Endothelial cell of umbilical vein (primary cell): Measurements from ENCODE around the gene PCNT. TPM values are rescaled to one million over a fixed set of nuclear protein-coding genes. Genes with fewer than 3 reads are reported as not detected.

Experiments
- BruUV-seq: library from RNA; stranded (reverse); fragments of 400-500 nt; replicated peaks from 2 replicates; lab custom pipeline; 2021; lab: Mats Ljungman, UMichigan
- CTCF ChIA-PET: fragments of 300-600, 350-600 bp; sonication (Branson Sonifier 250); formaldehyde crosslinking; loops from one replicate; lab custom pipeline; 2021; ENCODE audit warnings: antibody characterized with exemption, inconsistent platforms; lab: Charles Lee
- POLR2A ChIA-PET: fragments of 300-600, 350-600 bp; sonication (Branson Sonifier 250); formaldehyde crosslinking; loops from one replicate; lab custom pipeline; 2021; ENCODE audit warnings: antibody characterized with exemption, inconsistent platforms; lab: Charles Lee
- DNase-seq: peaks from one replicate; pipeline ENCODE4 v3.0.0-alpha.2; 2011; ENCODE audit warnings: low read depth, low spot score
- FAIRE-seq: peaks from 2 replicates; lab custom pipeline; 2011; peaks lifted over from hg19 to GRCh38; lab: Jason Lieb, UNC
- H2AFZ ChIP-seq: 2 replicates; pipeline ENCODE4 v1.6.0; 2012; ENCODE audit warnings: low read depth, low read length, control low read depth, inconsistent platforms
- H3K27ac ChIP-seq: 2 replicates; pipeline ENCODE4 v1.5.1; 2011; ENCODE audit warnings: low read depth, mild to moderate bottlenecking, control low read depth, low read length, moderate library complexity; ENCODE audit not compliant: insufficient read depth
- H3K27me3 ChIP-seq, 2 experiments: 2 replicates each; pipeline versions ENCODE4 v1.6.0 to v1.6.1; 2011; ENCODE audit warnings: low read length in 2 of 2, mixed read lengths in 1 of 2; ENCODE audit not compliant: control insufficient read depth in 2 of 2, insufficient read depth in 2 of 2
- H3K36me3 ChIP-seq, 2 experiments: 2 replicates in 1 of 2; 3 replicates in 1 of 2; pipeline ENCODE4 v1.5.1; 2011; ENCODE audit warnings: low read length in 2 of 2, mild to moderate bottlenecking in 1 of 2, moderate library complexity in 1 of 2; ENCODE audit not compliant: control insufficient read depth in 2 of 2, insufficient read depth in 2 of 2; ENCODE audit errors: extremely low read depth in 1 of 2
- H3K4me1 ChIP-seq: 3 replicates; pipeline ENCODE4 v1.5.1; 2011; ENCODE audit warnings: mild to moderate bottlenecking, low read length; ENCODE audit not compliant: control insufficient read depth, insufficient read depth; ENCODE audit errors: extremely low read depth
- H3K4me2 ChIP-seq: 2 replicates; pipeline ENCODE4 v1.6.1; 2011; ENCODE audit warnings: low read length, control low read depth, mixed read lengths; ENCODE audit not compliant: insufficient read depth
- H3K4me3 ChIP-seq, 3 experiments: fragments of 200-600 bp in 1 of 3; sonication (generic), shearing (Covaris generic) in 1 of 3; replicated peaks in 1 of 3; 2 replicates each; pipeline ENCODE4 v1.5.1; 2011 to 2016; ENCODE audit warnings: control low read depth in 3 of 3, low read length in 3 of 3, mild to moderate bottlenecking in 2 of 3, inconsistent platforms in 1 of 3, low read depth in 1 of 3, moderate library complexity in 1 of 3; ENCODE audit not compliant: insufficient read depth in 1 of 3
- H3K79me2 ChIP-seq: 2 replicates; pipeline ENCODE4 v1.6.0; 2012; ENCODE audit warnings: low read length, inconsistent platforms; ENCODE audit not compliant: control insufficient read depth, insufficient read depth
- H3K9ac ChIP-seq: replicated peaks from 2 replicates; pipeline ENCODE3; 2011; ENCODE audit warnings: low read length, control low read depth; ENCODE audit not compliant: insufficient read depth; ENCODE audit errors: extremely low read depth
- H3K9me1 ChIP-seq: replicated peaks from 3 replicates; pipeline ENCODE4 v1.6.0; 2011; ENCODE audit warnings: mild to moderate bottlenecking, low read length; ENCODE audit not compliant: control insufficient read depth, insufficient read depth; ENCODE audit errors: extremely low read depth
- H3K9me3 ChIP-seq: replicated peaks from 2 replicates; pipeline ENCODE4 v1.5.1; 2012; ENCODE audit warnings: low read length, inconsistent platforms; ENCODE audit not compliant: control insufficient read depth, insufficient read depth
- H4K20me1 ChIP-seq: replicated peaks from 2 replicates; pipeline ENCODE3; 2011; ENCODE audit warnings: mild to moderate bottlenecking, low read length; ENCODE audit not compliant: control insufficient read depth, insufficient read depth; ENCODE audit errors: extremely low read depth
- EZH2 ChIP-seq: IDR thresholded peaks from 2 replicates; pipeline ENCODE4 v1.6.1; 2012; ENCODE audit warnings: borderline replicate concordance, low read depth, mild to moderate bottlenecking, moderate library complexity, low read length, inconsistent platforms; ENCODE audit not compliant: severe bottlenecking
- FOS ChIP-seq: IDR thresholded peaks from 2 replicates; pipeline ENCODE4 v1.6.1; 2011; ENCODE audit warnings: mild to moderate bottlenecking, low read length, moderate library complexity, borderline replicate concordance; ENCODE audit not compliant: insufficient read depth
- GATA2 ChIP-seq: IDR thresholded peaks from 2 replicates; pipeline ENCODE4 v1.7.0; 2011; ENCODE audit warnings: low read depth, mild to moderate bottlenecking, moderate library complexity, mixed read lengths, low read length; ENCODE audit not compliant: insufficient read length, insufficient read depth
- JUN ChIP-seq: IDR thresholded peaks from 2 replicates; pipeline ENCODE4 v1.6.1; 2011; ENCODE audit warnings: borderline replicate concordance, low read depth; ENCODE audit not compliant: insufficient read length, insufficient read depth
- MAX ChIP-seq: IDR thresholded peaks from 2 replicates; pipeline ENCODE4 v1.6.1; 2011; ENCODE audit not compliant: insufficient read depth, insufficient read length
- MYC ChIP-seq: IDR thresholded peaks from one replicate; pipeline ENCODE4 v1.6.1; 2011; ENCODE audit warnings: mild to moderate bottlenecking, low read depth, low read length
- POLR2A ChIP-seq: IDR thresholded peaks from 2 replicates; pipeline ENCODE4 v1.6.1; 2012; ENCODE audit warnings: low read depth, mild to moderate bottlenecking, control low read depth, low read length
- POLR2AphosphoS5 ChIP-seq: IDR thresholded peaks from 2 replicates; pipeline ENCODE4 v1.6.1; 2012; ENCODE audit warnings: low read depth, mild to moderate bottlenecking, control low read depth, low read length, moderate library complexity; ENCODE audit not compliant: insufficient read depth
- dilution Hi-C: fragments of 300-500 bp; cut with MboI; formaldehyde crosslinking; loops from one replicate; pipeline ENCODE4 v1.15.0; 2019; ENCODE audit warnings: low sequenced_read_pairs; ENCODE audit not compliant: extremely low pct_ligation_motif_present
- intact Hi-C: fragments of 100-400 bp; cut with micrococcal nuclease; formaldehyde crosslinking; loops from one replicate; pipeline ENCODE4 v1.10.0; 2022
- polyA plus RNA-seq, 4 experiments: library from polyadenylated mRNA; depleted of rRNA in 3 of 4; stranded (reverse) in 3 of 4; unstranded in 1 of 4; fragments of >200 nt; gene quantifications; 2 replicates each; pipeline versions ENCODE4 v1.2.1 to v1.2.3, GENCODE V29; 2011 to 2012; ENCODE audit warnings: missing spikeins in 1 of 4
- total RNA-seq: library from RNA; stranded (reverse); gene quantifications from 2 replicates; pipeline ENCODE4 v1.2.3, GENCODE V29; 2021

PCNT gene
- total and polyA plus RNA-seq, 2 donors (not counting 3 experiments of a cell fraction or from before 2014, with no cell fraction given) = 9.6 to 49.5 TPM

- Histone ChIP-seq H4K20me1 (no peaks in the 10 kb centered on the region), H3K4me2 (no peak overlapping the region), H3K27me3 (no peaks in the 10 kb centered on the region), H3K9me1 (no peaks in the 10 kb centered on the region), H3K9me3 (no peaks in the 10 kb centered on the region), H3K9ac (no peak overlapping the region), H3K4me3 (no peak overlapping the region), H3K4me1 (no peaks in the 10 kb centered on the region), H3K36me3 (peaks cover 12 to 24% of the 10 kb centered on the region in 2 experiments), H3K79me2 (no peaks in the 10 kb centered on the region), H3K27ac (no peak overlapping the region), H2AFZ (no peak overlapping the region)
- FAIRE-seq = no peak
- BruUV-seq = no TSS peak
- ChIA-PET CTCF (no interaction called here), POLR2A (no interaction called here)
- no peak for TF ChIP-seq POLR2A
- no peak for TF ChIP-seq EZH2
- TF ChIP-seq FOS = no peak
- no peak for TF ChIP-seq MAX
- TF ChIP-seq MYC = no peak
- TF ChIP-seq JUN = no peak
- TF ChIP-seq GATA2 = no peak
- DNase-seq = no peak
- intact Hi-C loops (no loop called here), dilution Hi-C loops (no loop called here)
Observed at GRCh38 chr21:46442938-46443337, 119.0 kb downstream of the PCNT start.

DNA sequence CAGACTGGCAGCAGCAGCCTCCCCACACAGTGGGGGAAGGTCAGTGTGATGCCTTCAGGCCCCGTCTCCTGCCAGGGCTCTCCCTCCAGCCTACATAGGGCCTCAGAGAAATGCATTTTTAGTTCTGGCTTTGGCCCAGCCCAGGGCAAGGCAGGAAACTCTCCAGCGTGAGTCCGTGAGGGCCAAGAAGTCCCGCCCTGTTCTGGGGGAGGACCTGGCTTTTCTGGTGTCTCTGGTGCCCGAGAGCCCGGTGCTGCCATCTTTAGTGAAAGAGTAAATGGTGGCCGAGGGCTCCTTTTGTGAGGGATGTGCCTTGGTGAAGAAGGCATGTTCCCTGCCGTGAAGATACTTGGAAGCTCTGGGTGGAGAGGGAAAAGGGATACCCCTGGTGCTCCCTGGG is 120.0 kb downstream of the PCNT start:
- H3K4me1 ChIP-seq = no peaks in the 10 kb centered on the region
- H3K4me3 ChIP-seq = no peak overlapping the region
- H3K9me3 ChIP-seq = no peaks in the 10 kb centered on the region
- H3K36me3 ChIP-seq = peaks cover 9 to 22% of the 10 kb centered on the region in 2 experiments
- no TSS peak for BruUV-seq
- H3K4me2 ChIP-seq = no peak overlapping the region
- DNase-seq (no peak), FAIRE-seq (no peak)
- TF ChIP-seq POLR2A (no peak), GATA2 (no peak), POLR2AphosphoS5 (no peak), MAX (no peak), FOS (no peak), EZH2 (no peak)
- CTCF ChIA-PET = no interaction called here
- no peak overlapping the region for H3K9ac ChIP-seq
- no peak overlapping the region for H3K27ac ChIP-seq
- H4K20me1 ChIP-seq = no peaks in the 10 kb centered on the region
- intact Hi-C loops = no loop called here
- no peaks in the 10 kb centered on the region for H3K79me2 ChIP-seq
- H2AFZ ChIP-seq = no peak overlapping the region
- dilution Hi-C loops = no loop called here
- no peaks in the 10 kb centered on the region for H3K9me1 ChIP-seq
- POLR2A ChIA-PET = no interaction called here
- H3K27me3 ChIP-seq = no peaks in the 10 kb centered on the region
